Inflammatory macrophage treated with lipopolysaccharide for 4 hours (primary cell): ENCODE results near the gene MYO1C.
A peak's percentile ranks its signal among the peaks of the same experiment; 100 is the strongest.
"Not testable (repeated sequence)": the region's sequence is repeated elsewhere in the genome, so short reads cannot be mapped to it uniquely, and the experiment has no call there.

Source experiments
- DNase-seq: peaks from one replicate; pipeline ENCODE4 v3.0.0-alpha.2; 2020

The MYO1C gene

GRCh38 chr17:1460233-1460632 is 32.3 kb downstream of the MYO1C start:
- no peak for DNase-seq

GRCh38 chr17:1455797-1456599 is 36.5 kb downstream of the MYO1C start, which contains the start of gene CRK:
Gene CRK (minus strand): TSS chr17:1456232. CDS start chr17:1456117, 115 bp downstream.
- DNase-seq, result peak; percentile 98

- DNase-seq, result peak; percentile 59
Measured at GRCh38 chr17:1455291-1455796, 37.1 kb downstream of the MYO1C start.

- no peak for DNase-seq
Measured at GRCh38 chr17:1454541-1454940, 37.9 kb downstream of the MYO1C start.

- DNase-seq, result not testable (repeated sequence)
Measured at GRCh38 chr17:1453694-1454093, 38.8 kb downstream of the MYO1C start.

GRCh38 chr17:1452836-1453235 is 39.6 kb downstream of the MYO1C start:
- no peak for DNase-seq

GRCh38 chr17:1450261-1450660 is 42.2 kb downstream of the MYO1C start:
- DNase-seq, result not testable (repeated sequence)

- no peak for DNase-seq
Measured at GRCh38 chr17:1449412-1449967, 43.0 kb downstream of the MYO1C start.

- no peak for DNase-seq
Measured at GRCh38 chr17:1447052-1447451, 45.4 kb downstream of the MYO1C start.

GRCh38 chr17:1446201-1446600 is 46.3 kb downstream of the MYO1C start:
- DNase-seq, result no peak

GRCh38 chr17:1445695-1446094 is 46.8 kb downstream of the MYO1C start:
- not testable (repeated sequence) for DNase-seq

GRCh38 chr17:1442721-1443120 is 49.8 kb downstream of the MYO1C start:
- DNase-seq, result not testable (repeated sequence)

- DNase-seq, result no peak
Measured at GRCh38 chr17:1442187-1442586, 50.3 kb downstream of the MYO1C start.

GRCh38 chr17:1440921-1441320 is 51.6 kb downstream of the MYO1C start:
- no peak for DNase-seq

GRCh38 chr17:1438593-1439083 is 53.8 kb downstream of the MYO1C start:
- no peak for DNase-seq

GRCh38 chr17:1435326-1435725 is 57.2 kb downstream of the MYO1C start:
- DNase-seq, result no peak

GRCh38 chr17:1434150-1434549 is 58.3 kb downstream of the MYO1C start:
- no peak for DNase-seq

GRCh38 chr17:1431631-1432104 is 60.8 kb downstream of the MYO1C start:
- DNase-seq, result no peak

- no peak for DNase-seq
Measured at GRCh38 chr17:1423456-1424135, 68.9 kb downstream of the MYO1C start.

GRCh38 chr17:1422885-1423284 is 69.6 kb downstream of the MYO1C start:
- DNase-seq, result peak; percentile 81

- DNase-seq, result no peak
Measured at GRCh38 chr17:1421470-1421869, 71.0 kb downstream of the MYO1C start.

GRCh38 chr17:1420981-1421380 is 71.5 kb downstream of the MYO1C start:
- DNase-seq, result no peak

GRCh38 chr17:1420163-1420562 is 72.3 kb downstream of the MYO1C start:
- no peak for DNase-seq
